Osteocyte (in vitro differentiated cells): Measurements from ENCODE around the gene IMMP2L. TPM values are rescaled to one million over a fixed set of nuclear protein-coding genes. Genes with fewer than 3 reads are reported as not detected.

Experiments used
- DNase-seq: peaks from one replicate; pipeline ENCODE4 v3.0.0; 2021; ENCODE audit warnings: mixed read lengths; ENCODE audit not compliant: unreplicated experiment; ENCODE audit errors: extremely low spot score
- H3K27ac Mint-ChIP-seq: one replicate; pipeline ENCODE4 v1.8.0; 2021; ENCODE audit warnings: mild to moderate bottlenecking, mixed read lengths; ENCODE audit not compliant: unreplicated experiment
- H3K27me3 Mint-ChIP-seq: one replicate; pipeline ENCODE4 v1.8.0; 2021; ENCODE audit warnings: mixed read lengths; ENCODE audit not compliant: unreplicated experiment
- H3K36me3 Mint-ChIP-seq: one replicate; pipeline ENCODE4 v1.8.0; 2021; ENCODE audit warnings: mixed read lengths; ENCODE audit not compliant: unreplicated experiment
- H3K4me1 Mint-ChIP-seq: one replicate; pipeline ENCODE4 v1.8.0; 2021; ENCODE audit warnings: mixed read lengths; ENCODE audit not compliant: unreplicated experiment
- H3K4me3 Mint-ChIP-seq: one replicate; pipeline ENCODE4 v1.8.0; 2021; ENCODE audit warnings: mild to moderate bottlenecking, moderate library complexity, mixed read lengths; ENCODE audit not compliant: unreplicated experiment
- H3K9me3 Mint-ChIP-seq: one replicate; pipeline ENCODE4 v1.8.0; 2021; ENCODE audit warnings: mixed read lengths; ENCODE audit not compliant: unreplicated experiment
- total RNA-seq: library from RNA; stranded (reverse); gene quantifications from 2 replicates; pipeline ENCODE4 v1.2.1, GENCODE V29; 2021
- TF ChIP-seq, protein P1 (sequence below): fragments of 200-600 bp; sonication (generic); IDR thresholded peaks from 2 replicates; pipeline ENCODE4 v1.5.0; 2021; ENCODE audit warnings: antibody characterized with exemption, mild to moderate bottlenecking, moderate library complexity

The IMMP2L gene
- total RNA-seq, 1 donor from 2014 or later, result 15.6 TPM

- H3K27me3 Mint-ChIP-seq, result no peaks in the 10 kb centered on the region
- H3K9me3 Mint-ChIP-seq, result peaks cover 4% of the 10 kb centered on the region
- H3K36me3 Mint-ChIP-seq, result no peaks in the 10 kb centered on the region
- H3K4me3 Mint-ChIP-seq, result no peak overlapping the region
- H3K27ac Mint-ChIP-seq, result no peak overlapping the region
- H3K4me1 Mint-ChIP-seq, result no peaks in the 10 kb centered on the region
- TF ChIP-seq, protein P1, sequence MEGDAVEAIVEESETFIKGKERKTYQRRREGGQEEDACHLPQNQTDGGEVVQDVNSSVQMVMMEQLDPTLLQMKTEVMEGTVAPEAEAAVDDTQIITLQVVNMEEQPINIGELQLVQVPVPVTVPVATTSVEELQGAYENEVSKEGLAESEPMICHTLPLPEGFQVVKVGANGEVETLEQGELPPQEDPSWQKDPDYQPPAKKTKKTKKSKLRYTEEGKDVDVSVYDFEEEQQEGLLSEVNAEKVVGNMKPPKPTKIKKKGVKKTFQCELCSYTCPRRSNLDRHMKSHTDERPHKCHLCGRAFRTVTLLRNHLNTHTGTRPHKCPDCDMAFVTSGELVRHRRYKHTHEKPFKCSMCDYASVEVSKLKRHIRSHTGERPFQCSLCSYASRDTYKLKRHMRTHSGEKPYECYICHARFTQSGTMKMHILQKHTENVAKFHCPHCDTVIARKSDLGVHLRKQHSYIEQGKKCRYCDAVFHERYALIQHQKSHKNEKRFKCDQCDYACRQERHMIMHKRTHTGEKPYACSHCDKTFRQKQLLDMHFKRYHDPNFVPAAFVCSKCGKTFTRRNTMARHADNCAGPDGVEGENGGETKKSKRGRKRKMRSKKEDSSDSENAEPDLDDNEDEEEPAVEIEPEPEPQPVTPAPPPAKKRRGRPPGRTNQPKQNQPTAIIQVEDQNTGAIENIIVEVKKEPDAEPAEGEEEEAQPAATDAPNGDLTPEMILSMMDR, result no peak
- no peak for DNase-seq
Observed at GRCh38 chr7:110891197-110891596, 671.1 kb downstream of the IMMP2L start.

GRCh38 chr7:110890101-110890500 is 672.2 kb downstream of the IMMP2L start:
- TF ChIP-seq, protein P1, result no peak
- Mint-ChIP-seq H3K27me3 (no peaks in the 10 kb centered on the region), H3K4me1 (no peaks in the 10 kb centered on the region), H3K36me3 (no peaks in the 10 kb centered on the region), H3K9me3 (peaks cover 4% of the 10 kb centered on the region), H3K4me3 (no peak overlapping the region), H3K27ac (no peak overlapping the region)
- no peak for DNase-seq

- Mint-ChIP-seq H3K4me1 (no peaks in the 10 kb centered on the region), H3K27ac (no peak overlapping the region), H3K27me3 (no peaks in the 10 kb centered on the region), H3K4me3 (no peak overlapping the region), H3K9me3 (peaks cover 4% of the 10 kb centered on the region), H3K36me3 (no peaks in the 10 kb centered on the region)
- DNase-seq, result no peak
- TF ChIP-seq, protein P1, result no peak
Observed at GRCh38 chr7:110889335-110889734, 673.0 kb downstream of the IMMP2L start.

GRCh38 chr7:110888641-110889040 is 673.7 kb downstream of the IMMP2L start:
- no peaks in the 10 kb centered on the region for H3K27me3 Mint-ChIP-seq
- H3K36me3 Mint-ChIP-seq, result no peaks in the 10 kb centered on the region
- TF ChIP-seq, protein P1, result no peak
- no peaks in the 10 kb centered on the region for H3K4me1 Mint-ChIP-seq
- no peak for DNase-seq
- no peak overlapping the region for H3K4me3 Mint-ChIP-seq
- H3K9me3 Mint-ChIP-seq, result no peaks in the 10 kb centered on the region
- no peak overlapping the region for H3K27ac Mint-ChIP-seq

- H3K27me3 Mint-ChIP-seq, result no peaks in the 10 kb centered on the region
- H3K4me1 Mint-ChIP-seq, result no peaks in the 10 kb centered on the region
- H3K9me3 Mint-ChIP-seq, result no peaks in the 10 kb centered on the region
- no peak overlapping the region for H3K27ac Mint-ChIP-seq
- no peak for DNase-seq
- H3K36me3 Mint-ChIP-seq, result no peaks in the 10 kb centered on the region
- TF ChIP-seq, protein P1, result no peak
- no peak overlapping the region for H3K4me3 Mint-ChIP-seq
Observed at GRCh38 chr7:110885474-110885873, 676.8 kb downstream of the IMMP2L start.
